ENCODE measurements around the gene LRBA. TPM values are rescaled to one million over a fixed set of nuclear protein-coding genes. Genes with fewer than 3 reads are reported as not detected.

The LRBA gene
- total and polyA plus RNA-seq, 9 of the 15 experiments (the other 6 are each of a cell fraction or from before 2014, with no cell fraction given): 24.2 to 88.7 (median 59.7) TPM

DNA sequence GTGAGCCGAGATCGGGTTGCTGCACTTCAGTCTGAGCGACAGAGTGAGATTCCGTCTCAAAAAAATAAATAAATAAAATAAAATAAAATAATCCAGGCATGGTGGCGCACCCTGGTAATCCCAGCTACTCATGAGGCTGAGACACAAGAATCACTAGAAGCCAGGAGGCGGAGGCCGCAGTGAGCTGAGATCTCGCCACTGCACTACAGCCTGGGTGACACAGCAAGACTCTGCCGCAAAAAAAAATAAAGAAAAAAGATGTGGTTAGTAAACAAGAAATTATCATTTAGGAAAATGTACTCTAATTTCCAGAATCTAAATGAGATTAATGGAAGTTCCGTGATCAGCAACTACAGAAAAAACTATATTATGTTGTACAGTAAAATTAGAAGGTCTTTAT is 14.5 kb upstream of the LRBA start (continued):
- no peak for TF ChIP-seq TFE3 (CRISPR knock-in tag; IDR thresholded peaks at IDR 0.05)
- no peak for TF ChIP-seq CC2D1A (IDR thresholded peaks at IDR 0.05)
- TF ChIP-seq, protein P1, sequence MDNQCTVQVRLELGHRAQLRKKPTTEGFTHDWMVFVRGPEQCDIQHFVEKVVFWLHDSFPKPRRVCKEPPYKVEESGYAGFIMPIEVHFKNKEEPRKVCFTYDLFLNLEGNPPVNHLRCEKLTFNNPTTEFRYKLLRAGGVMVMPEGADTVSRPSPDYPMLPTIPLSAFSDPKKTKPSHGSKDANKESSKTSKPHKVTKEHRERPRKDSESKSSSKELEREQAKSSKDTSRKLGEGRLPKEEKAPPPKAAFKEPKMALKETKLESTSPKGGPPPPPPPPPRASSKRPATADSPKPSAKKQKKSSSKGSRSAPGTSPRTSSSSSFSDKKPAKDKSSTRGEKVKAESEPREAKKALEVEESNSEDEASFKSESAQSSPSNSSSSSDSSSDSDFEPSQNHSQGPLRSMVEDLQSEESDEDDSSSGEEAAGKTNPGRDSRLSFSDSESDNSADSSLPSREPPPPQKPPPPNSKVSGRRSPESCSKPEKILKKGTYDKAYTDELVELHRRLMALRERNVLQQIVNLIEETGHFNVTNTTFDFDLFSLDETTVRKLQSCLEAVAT (IDR thresholded peaks at IDR 0.05): peak in 1 of 2 experiments; percentile 85; a peak in 2 of 4 replicates
- no peak for TF ChIP-seq MIER1 (IDR thresholded peaks at IDR 0.05; ENCODE audit: low read depth)
- no peak for TF ChIP-seq ZNF124 (CRISPR knock-in tag; IDR thresholded peaks at IDR 0.05)
- no peak for TF ChIP-seq HNRNPLL (IDR thresholded peaks at IDR 0.05; ENCODE audit: low read depth, low read length, poor library complexity, severe bottlenecking)
- no peak for TF ChIP-seq ZC3H8 (IDR thresholded peaks at IDR 0.05)
- TF ChIP-seq ZNF512 (tag; IDR thresholded peaks at IDR 0.05): no peak
- no peak for TF ChIP-seq ZBTB2 (IDR thresholded peaks at IDR 0.05)
- TF ChIP-seq ZNF280A (IDR thresholded peaks at IDR 0.05; ENCODE audit: low read depth, partially characterized antibody): no peak
- TF ChIP-seq TOE1 (IDR thresholded peaks at IDR 0.05; ENCODE audit: borderline replicate concordance): no peak
- no peak for TF ChIP-seq TOE1 (CRISPR knock-in tag; IDR thresholded peaks at IDR 0.05; ENCODE audit: borderline replicate concordance, low read depth)
- TF ChIP-seq FOS (IDR thresholded peaks at IDR 0.05; ENCODE audit: extremely low read depth, insufficient read length): no peak
- no peak for TF ChIP-seq ZNF347 (CRISPR knock-in tag; IDR thresholded peaks at IDR 0.05; ENCODE audit: low read depth)
- no peak for TF ChIP-seq BRF1 (IDR thresholded peaks at IDR 0.05; ENCODE audit: borderline replicate concordance, extremely low read depth, insufficient read length)
- no peak for TF ChIP-seq ETV1 (tag; conservative IDR thresholded peaks at IDR 0.05; ENCODE audit: low read depth)
- no peak for TF ChIP-seq TCF7 (IDR thresholded peaks at IDR 0.05; ENCODE audit: borderline replicate concordance)
- TF ChIP-seq ATF1 (CRISPR knock-in tag; IDR thresholded peaks at IDR 0.05): no peak
- TF ChIP-seq ATF1 (tag; IDR thresholded peaks at IDR 0.05): no peak
- no peak for TF ChIP-seq L3MBTL2 (IDR thresholded peaks at IDR 0.05)
- no peak for TF ChIP-seq PURB (CRISPR knock-in tag; IDR thresholded peaks at IDR 0.05; ENCODE audit: low read depth)
- TF ChIP-seq BMI1 (IDR thresholded peaks at IDR 0.05; ENCODE audit: low read length): no peak
- TF ChIP-seq ZNF695 (CRISPR knock-in tag; IDR thresholded peaks at IDR 0.05): no peak
- TF ChIP-seq TGIF2 (CRISPR knock-in tag; IDR thresholded peaks at IDR 0.05): no peak

Measured in K562 (cell line).